Stimulated activated CD8-positive, alpha-beta memory T cell treated with anti-CD3 and anti-CD28 coated beads, Interleukin-15, amount 100 ng/mL, for 1 hour (primary cell): Measurements from ENCODE around the gene NFX1.
A peak's percentile ranks its signal among the peaks of the same experiment; 100 is the strongest.
"Not testable (repeated sequence)": the region's sequence is repeated elsewhere in the genome, so short reads cannot be mapped to it uniquely, and the experiment has no call there.

Experiments used
- DNase-seq: peaks from one replicate; pipeline ENCODE4 v3.0.0-alpha.2; 2020; ENCODE audit warnings: low read depth

NFX1 gene

DNA sequence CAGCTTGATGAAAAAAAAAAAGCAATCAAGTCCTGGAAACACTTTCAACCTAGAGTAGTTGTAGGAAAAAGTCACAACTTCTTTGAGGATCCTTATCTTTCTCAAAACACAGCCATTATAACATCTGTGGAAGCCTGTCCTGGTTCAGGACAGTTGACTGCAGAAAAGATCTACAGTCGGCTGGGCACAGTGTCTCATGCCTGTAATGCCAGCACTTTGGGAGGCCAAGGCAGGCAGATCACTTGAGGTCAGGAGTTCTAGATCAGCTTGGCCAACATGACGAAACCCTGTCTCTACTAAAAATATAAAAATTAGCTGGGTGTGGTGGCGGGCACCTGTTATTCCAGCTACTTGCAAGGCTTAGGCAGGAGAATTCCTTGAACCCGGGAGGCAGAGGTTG is 74.5 kb downstream of the NFX1 start:
- not testable (repeated sequence) for DNase-seq

DNA sequence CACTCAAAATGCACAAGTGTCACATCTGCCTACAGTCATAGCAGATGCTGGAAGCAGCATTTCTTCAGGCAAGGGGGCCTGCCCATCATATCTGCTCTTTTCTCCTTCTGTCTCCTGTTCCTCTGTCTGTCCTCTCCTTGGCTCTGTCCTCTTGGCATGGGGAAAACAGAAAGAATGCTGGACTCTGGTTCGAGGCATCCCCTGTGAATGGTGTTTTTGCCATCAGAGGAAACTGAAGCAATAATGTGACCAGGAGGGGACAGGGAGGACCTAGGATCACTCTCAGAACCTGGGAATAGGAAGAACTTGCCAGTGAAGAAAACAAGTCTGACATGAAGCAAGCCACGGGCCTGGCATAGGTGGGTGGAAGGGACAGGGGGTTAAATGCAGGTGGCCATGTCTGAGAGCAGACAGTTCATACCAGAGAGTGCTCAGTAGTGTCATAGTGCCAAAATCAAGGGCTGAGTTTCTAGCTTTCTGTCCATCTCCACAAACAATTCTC is 76.7 kb downstream of the NFX1 start:
- DNase-seq: no peak

DNA sequence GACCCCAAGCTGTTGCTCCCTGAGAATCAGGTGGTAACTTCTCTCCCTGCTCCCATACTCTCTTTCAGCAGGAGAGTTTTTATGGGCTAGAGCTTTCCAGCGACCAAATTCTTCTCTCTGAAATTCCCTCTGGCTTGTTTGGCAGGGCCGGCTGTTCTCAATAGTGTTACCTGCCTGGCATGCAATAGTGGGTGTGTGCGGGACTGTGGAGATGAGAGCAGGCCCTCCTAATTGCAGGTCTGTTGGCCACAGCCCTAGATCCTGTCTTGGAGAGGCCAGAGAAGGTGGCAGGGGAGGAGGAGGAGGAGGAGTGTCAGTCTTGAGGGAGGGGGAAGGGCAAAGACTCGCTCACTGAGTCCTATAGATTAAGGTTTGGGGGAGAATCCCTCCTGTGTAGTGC is 82.6 kb downstream of the NFX1 start:
- no peak for DNase-seq

- no peak for DNase-seq
Measured at GRCh38 chr9:33374190-33374589, 83.9 kb downstream of the NFX1 start.

DNA sequence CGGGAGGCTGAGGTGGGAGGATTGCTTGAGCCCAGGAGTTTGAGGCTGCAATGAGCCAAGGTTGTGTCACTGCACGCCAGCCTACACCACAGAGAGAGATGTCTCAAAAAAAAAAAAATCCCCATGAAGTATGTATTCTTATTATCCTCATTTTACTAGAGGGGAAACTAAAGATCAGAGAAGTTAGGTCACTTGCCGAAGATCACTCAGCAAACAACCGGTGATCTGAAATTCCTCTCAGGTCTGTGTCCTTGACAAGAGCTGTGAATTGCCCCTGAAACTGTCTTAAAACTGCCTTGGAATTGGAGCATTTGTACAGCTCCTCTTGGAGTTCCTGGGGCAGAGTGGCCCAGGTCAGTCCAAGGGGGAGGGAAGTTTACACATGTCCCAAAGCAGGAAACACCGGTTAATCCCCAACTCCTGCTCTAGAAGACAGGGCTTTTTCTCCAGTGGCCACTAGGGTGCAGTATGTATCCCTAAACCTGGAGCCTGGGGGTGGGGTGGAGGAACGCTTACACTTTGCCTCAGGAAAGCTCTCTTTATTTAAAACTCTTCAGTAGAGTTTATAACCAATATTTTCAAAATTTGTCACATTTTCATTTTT is 84.4 kb downstream of the NFX1 start:
- DNase-seq: peak; percentile 35

GRCh38 chr9:33375238-33375840 is 85.0 kb downstream of the NFX1 start:
- DNase-seq: no peak

- DNase-seq: no peak
Measured at GRCh38 chr9:33375841-33376321, 85.6 kb downstream of the NFX1 start.

GRCh38 chr9:33377089-33377715 is 86.9 kb downstream of the NFX1 start:
- DNase-seq: no peak

DNA sequence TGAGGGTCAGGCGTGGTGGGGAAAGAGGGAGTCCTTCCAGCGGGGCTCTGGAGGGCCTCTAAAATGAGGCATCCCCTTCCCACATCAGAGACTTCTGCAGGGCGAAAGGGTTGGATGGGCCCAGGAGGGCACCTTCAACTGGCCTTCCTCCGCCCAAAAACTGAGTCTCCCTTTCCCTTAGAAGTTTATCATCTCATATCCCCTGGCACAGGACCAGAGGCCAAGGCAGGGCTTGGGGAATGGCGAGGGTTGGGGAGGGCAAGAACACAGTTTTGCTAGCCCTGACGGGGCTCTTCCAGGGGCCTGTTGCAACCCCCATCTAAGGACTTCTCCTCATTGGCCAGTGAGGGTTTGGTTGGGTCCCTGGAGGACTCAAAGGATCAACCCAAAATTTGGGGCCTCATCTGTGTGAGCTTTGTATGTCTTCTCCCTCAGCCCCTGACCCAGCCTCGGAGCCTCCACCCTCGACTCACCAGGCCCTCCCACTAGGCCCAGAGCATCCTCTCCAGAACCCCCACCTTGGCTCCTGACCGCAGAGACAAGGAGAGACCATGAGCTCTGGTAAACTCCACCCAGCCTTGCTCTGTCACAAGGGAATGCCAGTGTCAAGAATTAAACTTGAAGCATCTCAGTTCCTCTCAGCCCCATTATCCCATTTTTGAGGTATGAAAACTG is 87.9 kb downstream of the NFX1 start:
- DNase-seq: no peak

DNA sequence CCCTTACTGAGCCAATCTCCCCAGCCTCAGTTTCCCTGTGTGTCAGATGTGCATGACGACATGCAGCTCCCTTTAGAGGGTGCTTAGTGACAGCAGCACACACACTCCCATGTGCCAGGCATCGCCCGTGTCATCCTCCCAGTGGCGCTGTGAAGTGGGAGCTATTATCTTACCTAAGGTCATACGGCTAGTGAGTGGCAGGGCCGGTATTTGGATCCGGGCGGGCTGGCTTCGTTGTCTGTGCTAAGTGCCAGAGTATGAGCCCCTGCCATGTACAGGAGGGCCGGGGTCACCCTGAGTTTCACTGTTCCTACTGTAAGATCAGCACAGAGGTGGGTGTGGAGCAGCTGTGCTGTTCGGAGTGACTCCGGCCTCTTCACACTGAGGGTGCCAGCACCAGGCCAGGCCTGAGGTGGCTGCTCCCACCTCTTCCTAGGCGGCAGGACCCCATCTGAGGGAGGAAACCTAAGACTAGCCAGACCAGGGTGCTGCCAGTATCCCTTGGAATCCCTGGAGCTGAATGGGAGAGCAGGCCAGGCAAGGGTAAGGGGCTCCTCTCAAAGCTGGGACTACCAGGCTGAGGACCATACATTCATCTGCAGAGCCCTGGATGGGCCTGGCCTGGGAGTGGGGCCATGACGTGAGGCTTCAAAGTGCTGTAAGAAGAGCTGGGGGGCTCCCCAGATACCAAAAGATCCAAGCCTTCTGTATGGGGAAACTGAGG is 89.5 kb downstream of the NFX1 start:
- DNase-seq: no peak

DNA sequence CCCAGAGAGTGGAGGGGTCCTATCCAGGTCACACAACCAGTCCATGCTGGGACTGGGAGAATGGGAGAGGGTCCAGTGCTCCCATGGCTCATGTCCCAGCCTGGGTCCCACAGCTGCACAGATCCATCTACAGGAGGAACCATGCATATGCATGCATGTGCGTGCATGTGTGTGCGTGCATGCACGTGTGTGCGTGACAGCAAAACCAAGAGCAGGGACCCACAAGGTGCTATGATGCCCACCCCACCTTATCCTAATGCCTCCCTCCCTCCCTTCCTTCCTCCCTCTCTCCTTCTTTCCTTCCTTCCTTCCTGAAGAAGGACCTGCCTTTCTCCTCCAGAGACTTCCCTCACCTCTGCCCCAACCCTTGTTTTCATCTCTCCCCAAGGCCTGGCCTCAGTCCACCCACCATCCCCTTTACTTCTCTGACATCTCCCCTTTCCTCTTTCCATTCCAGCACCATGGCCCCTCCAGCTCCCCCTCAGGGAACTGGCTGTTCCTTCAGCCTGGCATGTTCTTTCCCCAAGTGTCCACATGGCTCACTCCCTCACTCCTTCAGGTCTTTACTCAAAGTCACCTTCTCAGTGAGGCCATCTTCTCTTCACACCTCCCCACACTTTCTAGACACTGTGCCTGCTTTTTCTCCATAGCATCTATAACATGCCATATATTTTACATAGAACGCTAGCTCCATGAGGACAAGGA is 90.2 kb downstream of the NFX1 start:
- DNase-seq: no peak

DNA sequence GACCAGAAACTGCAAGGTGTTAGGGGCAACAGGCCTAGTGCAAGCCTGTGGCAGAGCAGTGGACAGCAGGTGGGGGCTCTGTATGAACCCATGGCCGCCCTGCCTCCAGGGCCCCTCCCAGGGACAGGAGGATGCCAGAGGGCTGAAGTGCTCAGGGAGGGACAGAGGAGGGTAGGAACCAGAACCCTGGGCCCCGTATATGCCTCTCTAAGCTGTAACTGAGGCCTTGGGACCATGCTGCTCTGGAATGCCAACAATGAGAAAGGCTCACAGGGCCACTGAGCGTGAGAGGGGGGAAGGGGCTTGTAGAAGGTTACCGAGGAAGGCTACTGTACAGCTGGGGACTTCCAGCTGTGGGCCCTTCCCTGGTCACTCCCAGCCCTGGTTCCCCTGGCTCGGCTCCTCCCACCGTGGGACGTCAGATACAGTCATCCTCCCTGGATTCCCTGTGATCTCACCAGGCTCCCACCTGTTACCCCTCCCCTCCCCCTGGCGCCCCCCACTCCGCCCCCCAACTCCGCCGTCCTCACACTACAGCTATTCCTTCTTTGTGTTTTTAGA is 91.0 kb downstream of the NFX1 start:
- DNase-seq: no peak

- not testable (repeated sequence) for DNase-seq
Measured at GRCh38 chr9:33382397-33382796, 92.1 kb downstream of the NFX1 start.

GRCh38 chr9:33383396-33383795 is 93.1 kb downstream of the NFX1 start:
- not testable (repeated sequence) for DNase-seq

DNA sequence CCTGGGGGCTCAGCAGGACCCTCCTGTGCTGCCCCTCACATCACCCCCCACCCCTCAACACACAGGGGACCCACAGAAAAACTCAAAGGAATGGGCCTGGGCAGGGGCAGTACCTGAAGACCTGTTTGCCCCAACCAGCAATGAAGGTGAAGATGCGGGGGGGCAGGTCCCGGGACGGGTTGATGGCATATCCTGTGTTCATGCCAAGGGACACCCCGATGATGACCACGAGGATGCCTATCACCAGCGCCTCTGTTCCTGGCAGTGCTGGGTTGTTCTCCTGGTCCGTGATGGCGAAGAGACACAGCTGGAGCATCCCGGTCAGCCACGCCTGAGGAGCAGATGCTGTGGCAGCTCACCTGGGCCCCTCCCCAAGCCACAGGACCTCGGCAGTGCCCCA is 95.2 kb downstream of the NFX1 start:
- not testable (repeated sequence) for DNase-seq

DNA sequence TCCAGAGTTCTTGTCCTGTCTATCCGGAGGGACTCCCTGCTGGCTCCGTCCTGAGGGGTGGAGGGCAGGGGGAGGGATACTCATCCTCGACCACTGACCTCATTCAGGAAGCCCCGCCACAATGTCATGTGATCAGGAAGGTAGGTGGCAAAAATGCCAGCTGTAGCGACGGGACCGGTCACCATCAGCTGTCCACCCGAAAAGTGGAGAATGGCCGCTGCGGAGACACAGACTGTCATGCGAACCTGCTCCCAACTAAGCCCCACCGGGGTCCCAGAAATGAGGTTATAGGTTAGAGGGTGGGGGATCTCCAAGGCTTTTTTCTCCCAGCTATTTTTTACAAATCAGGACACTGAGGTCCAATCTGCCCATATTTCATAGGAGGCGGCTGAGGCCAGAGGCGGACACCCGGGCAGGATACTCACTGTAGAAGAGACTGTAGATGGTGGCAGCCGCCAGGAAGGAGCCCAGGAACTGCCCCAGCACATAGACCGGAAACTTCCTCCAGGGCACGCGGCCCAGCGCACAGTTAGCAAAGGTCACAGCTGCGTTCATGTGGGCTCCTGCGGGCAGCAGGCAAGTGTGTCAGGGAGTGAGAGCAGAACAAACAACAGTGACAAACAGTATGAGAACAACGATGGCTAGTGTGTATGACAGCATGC is 95.8 kb downstream of the NFX1 start:
- not testable (repeated sequence) for DNase-seq

DNA sequence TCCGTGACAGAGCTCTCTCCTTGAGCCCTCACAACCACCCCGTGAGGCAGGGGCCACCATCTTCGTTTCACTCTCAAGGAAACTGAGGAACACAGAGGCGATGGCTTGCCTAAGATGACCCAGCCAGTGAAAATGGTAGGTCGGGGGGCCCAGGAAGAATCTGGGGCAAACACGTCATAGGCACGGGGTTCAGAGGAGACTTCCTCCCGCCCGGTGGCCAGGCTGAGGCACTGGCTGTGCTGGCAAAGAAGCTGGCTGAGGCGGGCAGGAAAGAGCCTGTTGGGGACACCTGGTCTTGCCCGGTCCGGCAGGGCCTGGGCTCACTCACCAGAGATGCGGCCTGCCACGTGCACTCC is 96.3 kb downstream of the NFX1 start:
- not testable (repeated sequence) for DNase-seq

DNA sequence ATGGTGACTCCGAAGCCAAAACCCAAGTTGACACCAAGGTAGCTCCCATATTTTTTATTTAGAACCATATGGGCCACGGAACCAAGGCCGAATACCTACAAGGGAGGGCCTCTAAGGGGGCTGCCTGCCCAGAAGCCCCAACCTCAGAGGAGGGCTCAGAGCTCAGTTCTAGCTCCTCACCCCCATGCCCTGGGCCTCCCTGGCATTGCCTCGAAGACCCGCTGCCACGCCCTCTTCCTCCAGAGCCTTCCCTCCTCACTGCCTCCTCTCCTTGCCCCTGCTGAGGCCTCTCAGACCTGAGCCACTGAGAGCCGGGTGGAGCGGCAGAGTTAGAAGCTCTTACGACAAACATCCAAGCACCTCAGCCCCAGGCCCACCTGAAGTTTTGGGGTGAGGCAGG is 96.7 kb downstream of the NFX1 start:
- DNase-seq: not testable (repeated sequence)

DNA sequence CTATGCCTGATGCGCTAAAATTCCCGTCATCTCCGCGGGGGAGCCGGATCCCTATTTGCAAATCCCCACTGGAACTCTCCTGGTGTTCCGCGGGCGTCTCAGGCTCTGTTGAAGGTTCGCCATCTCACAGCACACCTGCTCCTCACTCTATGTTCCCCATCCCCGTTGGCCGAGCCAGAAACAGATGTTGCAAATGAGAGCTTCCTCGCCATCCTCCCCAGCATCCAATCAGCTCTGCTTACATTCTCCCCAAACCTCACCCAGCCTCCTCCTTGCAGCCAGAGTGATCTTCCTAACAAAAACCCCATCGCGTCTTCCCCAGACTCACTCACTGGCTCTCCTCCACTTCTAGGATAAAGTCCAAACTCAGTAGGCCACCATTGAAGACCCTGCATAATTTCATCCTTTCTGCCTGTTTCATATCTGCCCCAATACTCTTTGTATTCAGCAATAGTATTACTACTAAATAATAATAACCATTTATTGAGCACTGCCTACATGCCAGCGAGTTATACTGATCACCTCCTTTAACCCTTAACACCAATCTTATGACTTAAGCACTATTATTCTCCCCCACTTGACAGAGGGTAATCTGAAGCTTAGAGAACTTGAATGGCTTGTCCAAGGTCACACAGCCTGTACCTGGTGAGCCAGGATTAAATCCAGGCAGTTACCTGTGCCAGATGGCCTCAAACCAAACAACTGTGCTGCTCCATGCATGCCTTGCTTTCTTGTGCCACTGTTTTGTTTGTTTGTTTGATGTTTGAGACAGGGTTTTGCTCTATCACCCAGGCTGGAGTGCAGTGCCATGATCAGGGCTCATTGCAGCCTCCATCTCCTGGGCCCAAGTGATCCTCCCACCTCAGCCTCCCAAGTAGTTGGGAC is 98.0 kb downstream of the NFX1 start:
- no peak for DNase-seq
